ENCODE data around the gene EXOC3L1. TPM values are rescaled to one million over a fixed set of nuclear protein-coding genes. Genes with fewer than 3 reads are reported as not detected.

The EXOC3L1 gene
- total RNA-seq, 4 donors from 2014 or later = 0.95 to 3.8 (median 1.7) TPM

GRCh38 chr16:67229906-67230808, 40.2 kb upstream of the EXOC3L1 start:
- WGBS, 2 donors = 86 to 92% methylated on average over 27 to 32 of the region's 32 CpGs
- H3K4me3 ChIP-seq (ENCODE audit: low read depth, poor library complexity, severe bottlenecking) = no peak overlapping the region
- no peak for DNase-seq (ENCODE audit: low spot score in 2 of 2)

GRCh38 chr16:67228905-67229304, 39.0 kb upstream of the EXOC3L1 start:
- no peak for DNase-seq (ENCODE audit: low spot score in 2 of 2)
- intact Hi-C loops (cut with DNase I; ENCODE audit: low total_unique reads) = no loop called here
- WGBS, 2 donors = 82 to 85% methylated on average over 9 of the region's 9 CpGs
- TF ChIP-seq POLR2A (IDR thresholded peaks at IDR 0.05) (no peak), CTCF (IDR thresholded peaks at IDR 0.05) (no peak)
- H3K4me3 ChIP-seq (ENCODE audit: low read depth, poor library complexity, severe bottlenecking) = no peak overlapping the region

More at GRCh38 chr16:67229906-67230808, 40.2 kb upstream of the EXOC3L1 start:
- TF ChIP-seq CTCF (IDR thresholded peaks at IDR 0.05) (no peak), POLR2A (IDR thresholded peaks at IDR 0.05) (no peak)
- intact Hi-C loops (cut with DNase I; ENCODE audit: low total_unique reads) = no loop called here

DNA sequence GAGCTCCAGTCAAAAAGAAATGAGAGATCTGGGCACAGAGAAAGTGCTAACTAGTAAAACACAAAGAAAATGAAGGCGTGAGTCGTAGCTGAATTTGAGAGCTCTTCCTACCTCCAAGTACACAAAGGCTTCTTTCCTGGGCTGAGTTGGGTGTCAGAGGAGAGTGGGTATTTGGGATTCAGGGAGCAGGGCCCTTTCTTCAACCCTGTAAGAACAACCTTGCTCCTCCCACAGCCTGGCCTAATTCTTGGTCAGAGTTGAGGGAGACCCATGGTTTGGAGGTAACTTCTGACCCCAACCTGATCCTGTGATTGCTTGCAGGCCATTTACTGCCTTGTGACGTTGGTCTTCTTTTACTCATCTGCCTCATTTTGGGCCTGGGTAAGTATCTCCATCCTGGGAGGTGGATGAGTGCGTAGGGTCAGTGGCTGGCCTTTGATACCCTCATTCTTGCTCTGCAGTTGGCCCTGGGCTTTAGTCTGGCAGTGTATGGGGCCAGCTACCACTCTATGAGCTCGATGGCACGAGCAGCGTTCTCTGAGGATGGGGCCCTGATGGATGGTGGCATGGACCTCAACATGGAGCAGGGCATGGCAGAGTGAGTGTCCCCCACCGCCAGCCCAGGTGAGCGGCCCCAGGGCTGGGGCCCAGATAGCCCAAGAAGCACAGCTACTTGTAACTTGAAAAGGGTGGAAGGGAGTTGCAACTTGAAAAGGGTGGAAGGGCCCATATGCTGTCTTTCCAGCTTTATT, 38.3 kb upstream of the EXOC3L1 start:
- intact Hi-C loops (cut with DNase I; ENCODE audit: low total_unique reads) = no loop called here
- TF ChIP-seq POLR2A (IDR thresholded peaks at IDR 0.05) (no peak), CTCF (IDR thresholded peaks at IDR 0.05) (no peak)
- DNase-seq (ENCODE audit: low spot score in 2 of 2) = no peak
- no peak overlapping the region for H3K4me3 ChIP-seq (ENCODE audit: low read depth, poor library complexity, severe bottlenecking)
- whole genome bisulfite sequencing, 2 donors = 86 to 91% methylated on average over 9 of the region's 9 CpGs

DNA sequence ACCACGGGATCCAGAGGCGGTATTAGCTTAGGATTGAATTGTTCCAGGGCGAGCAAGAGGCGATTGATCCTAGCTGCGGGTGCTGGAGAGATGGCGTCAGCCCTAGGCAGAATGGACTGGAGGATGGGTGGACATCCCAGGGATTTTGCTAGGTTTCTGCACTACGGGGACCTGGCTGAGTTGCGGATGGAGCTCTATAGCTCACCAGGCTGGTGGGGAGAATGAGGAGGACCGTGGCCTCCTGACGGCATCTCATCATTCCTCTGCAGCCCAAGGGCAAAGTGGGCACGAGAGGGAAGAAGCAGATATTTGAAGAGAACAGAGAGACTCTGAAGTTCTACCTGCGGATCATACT, 37.6 kb upstream of the EXOC3L1 start:
- peak overlapping the region; percentile 91 for H3K4me3 ChIP-seq (ENCODE audit: low read depth, poor library complexity, severe bottlenecking)
- intact Hi-C loops (cut with DNase I; ENCODE audit: low total_unique reads) = no loop called here
- 10 to 11% methylated on average over 8 to 12 of the region's 12 CpGs for WGBS, 2 donors
- DNase-seq (ENCODE audit: low spot score in 2 of 2) = no peak
- TF ChIP-seq POLR2A (IDR thresholded peaks at IDR 0.05) = no peak
- no peak for TF ChIP-seq CTCF (IDR thresholded peaks at IDR 0.05)

DNA sequence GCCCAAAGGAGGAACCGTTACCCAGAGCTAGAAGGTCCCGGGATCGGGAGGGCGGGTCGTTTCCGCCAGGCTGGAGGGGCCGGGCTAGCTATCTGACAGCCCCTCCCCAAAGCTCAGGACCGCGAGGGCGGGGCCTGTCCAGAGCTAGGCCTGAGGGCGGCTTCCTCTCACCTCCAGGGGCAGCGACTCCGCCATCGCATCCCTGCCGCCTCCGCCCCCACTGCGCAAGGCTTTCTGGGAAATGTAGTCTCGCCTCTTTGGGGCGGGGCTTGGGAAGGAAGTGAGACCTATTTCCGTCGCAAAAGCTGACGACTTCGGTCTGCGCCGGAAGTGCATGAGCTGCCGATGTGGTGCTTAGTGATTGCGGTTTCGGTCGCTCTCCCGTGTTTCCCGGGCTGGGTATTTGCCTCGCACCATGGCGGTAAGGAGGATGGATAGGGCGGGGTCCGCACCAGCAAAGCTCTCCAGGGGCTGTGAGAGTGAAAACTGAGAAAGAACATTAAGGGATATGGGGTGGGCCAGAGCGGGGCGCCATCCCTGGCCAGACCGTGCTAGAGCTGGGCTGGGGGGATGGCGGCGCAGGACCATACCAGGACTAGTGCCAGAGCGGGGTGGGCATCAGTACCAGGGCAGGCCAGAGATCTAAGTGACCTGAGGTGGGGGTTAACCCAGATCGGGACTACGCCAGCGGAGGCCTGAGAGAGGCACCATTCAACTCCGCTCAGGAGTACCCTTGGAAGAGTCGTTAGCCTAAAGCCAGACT, 37.0 kb upstream of the EXOC3L1 start, which contains the start of gene TMEM208:
TMEM208 (plus strand) TSS at position 327 of the 763 bp plus-strand sequence; CDS start at position 416, 89 bp downstream.
- intact Hi-C loops (cut with DNase I; ENCODE audit: low total_unique reads) = no loop called here
- peak within 1 kb of the TSS; percentile 91 for H3K4me3 ChIP-seq (ENCODE audit: low read depth, poor library complexity, severe bottlenecking)
- 0 to 1% methylated on average over 30 to 46 of the region's 46 CpGs for WGBS, 2 donors
- peak; percentile 98 to 100 for DNase-seq (ENCODE audit: low spot score in 2 of 2)
- peak in 1 of 3 donors; percentile 26 for TF ChIP-seq CTCF (IDR thresholded peaks at IDR 0.05)
- TF ChIP-seq POLR2A (IDR thresholded peaks at IDR 0.05) = no peak
